Transverse colon (tissue), 4 donors: ENCODE results near the gene DNAH3. TPM values are rescaled to one million over a fixed set of nuclear protein-coding genes. Genes with fewer than 3 reads are reported as not detected.
"Not testable (repeated sequence)": the region's sequence is repeated elsewhere in the genome, so short reads cannot be mapped to it uniquely, and the experiment has no call there.

Experiments used
- DNase-seq: peaks from one replicate; pipeline ENCODE4 v3.0.0-alpha.2; 2019
- H3K27ac ChIP-seq, 4 donors: fragments of 200-600 bp; sonication (generic); 2 replicates each; pipeline ENCODE4 v1.5.1; 2016 to 2018; ENCODE audit warnings: inconsistent platforms in 4 of 4
- H3K27me3 ChIP-seq: fragments of 200-600 bp; sonication (generic); 2 replicates; pipeline ENCODE4 v1.5.1; 2017; ENCODE audit warnings: inconsistent platforms
- H3K36me3 ChIP-seq, 4 donors: fragments of 200-600 bp; sonication (generic); 2 replicates each; pipeline ENCODE4 v1.5.1; 2017 to 2019; ENCODE audit warnings: inconsistent platforms in 4 of 4
- H3K4me1 ChIP-seq, 4 donors: fragments of 200-600 bp; sonication (generic); 2 replicates each; pipeline ENCODE4 v1.5.1; 2017 to 2020; ENCODE audit warnings: inconsistent platforms in 4 of 4
- H3K4me3 ChIP-seq, 4 donors: fragments of 200-600 bp; sonication (generic); 1 replicate in 1 of 4; 2 replicates in 3 of 4; pipeline versions ENCODE4 v1.5.1 to v1.6.1; 2017 to 2019; ENCODE audit warnings: inconsistent platforms in 4 of 4
- H3K9me3 ChIP-seq, 2 donors: fragments of 200-600 bp; sonication (generic); 2 replicates each; pipeline ENCODE4 v1.5.1; 2017 to 2019; ENCODE audit warnings: inconsistent platforms in 2 of 2
- CTCF ChIP-seq, 5 experiments: fragments of 200-600 bp in 3 of 5; fragments of 450-650 bp in 2 of 5; sonication (generic) in 3 of 5; IDR thresholded peaks; 1 replicate in 2 of 5; 2 replicates in 3 of 5; pipeline ENCODE4 v1.5.1; 2016 to 2017; ENCODE audit warnings: antibody characterized with exemption in 5 of 5, inconsistent platforms in 3 of 5, mild to moderate bottlenecking in 2 of 5, moderate library complexity in 1 of 5
- EP300 ChIP-seq: sonication (generic); formaldehyde crosslinking; IDR thresholded peaks from one replicate; pipeline ENCODE4 v1.6.1; 2017; ENCODE audit warnings: antibody characterized with exemption, low read depth
- POLR2A ChIP-seq: fragments of 450-650 bp; IDR thresholded peaks from one replicate; pipeline ENCODE4 v1.6.1; 2016; ENCODE audit warnings: antibody characterized with exemption, mild to moderate bottlenecking, moderate library complexity
- POLR2AphosphoS5 ChIP-seq, 3 donors: sonication (generic); formaldehyde crosslinking; IDR thresholded peaks; one replicate each; pipeline ENCODE4 v1.6.1; 2016; ENCODE audit warnings: antibody characterized with exemption in 3 of 3
- WGBS, 2 donors: methylation state at CpG; one replicate each; pipeline ENCODE4 v1.1.5; 2018; ENCODE audit warnings: low coverage in 1 of 2; 5-methylcytosine and 5-hydroxymethylcytosine counted together
- in situ Hi-C, 4 donors: fragments of 200-750 bp; cut with MboI; loops; one replicate each; pipeline versions ENCODE4 v1.15.0 to v1.15.1; 2017; ENCODE audit warnings: low sequenced_read_pairs in 3 of 4, low pct_ligation_motif_present in 1 of 4, low pct_unique_long_range_greater_than_20kb in 1 of 4
- intact Hi-C: fragments of 100-400 bp; cut with DNase I; formaldehyde crosslinking; loops from one replicate; pipeline ENCODE4 v1.15.1; 2023; ENCODE audit warnings: low total_unique reads
- total RNA-seq, 4 donors: library from RNA; depleted of rRNA; stranded (reverse); fragments of >200 nt; gene quantifications; one replicate each; pipeline ENCODE4 v1.1.0, GENCODE V29; 2016

The DNAH3 gene
- total RNA-seq, 4 donors from 2014 or later: 1.1 to 28.7 (median 5.5) TPM

DNA sequence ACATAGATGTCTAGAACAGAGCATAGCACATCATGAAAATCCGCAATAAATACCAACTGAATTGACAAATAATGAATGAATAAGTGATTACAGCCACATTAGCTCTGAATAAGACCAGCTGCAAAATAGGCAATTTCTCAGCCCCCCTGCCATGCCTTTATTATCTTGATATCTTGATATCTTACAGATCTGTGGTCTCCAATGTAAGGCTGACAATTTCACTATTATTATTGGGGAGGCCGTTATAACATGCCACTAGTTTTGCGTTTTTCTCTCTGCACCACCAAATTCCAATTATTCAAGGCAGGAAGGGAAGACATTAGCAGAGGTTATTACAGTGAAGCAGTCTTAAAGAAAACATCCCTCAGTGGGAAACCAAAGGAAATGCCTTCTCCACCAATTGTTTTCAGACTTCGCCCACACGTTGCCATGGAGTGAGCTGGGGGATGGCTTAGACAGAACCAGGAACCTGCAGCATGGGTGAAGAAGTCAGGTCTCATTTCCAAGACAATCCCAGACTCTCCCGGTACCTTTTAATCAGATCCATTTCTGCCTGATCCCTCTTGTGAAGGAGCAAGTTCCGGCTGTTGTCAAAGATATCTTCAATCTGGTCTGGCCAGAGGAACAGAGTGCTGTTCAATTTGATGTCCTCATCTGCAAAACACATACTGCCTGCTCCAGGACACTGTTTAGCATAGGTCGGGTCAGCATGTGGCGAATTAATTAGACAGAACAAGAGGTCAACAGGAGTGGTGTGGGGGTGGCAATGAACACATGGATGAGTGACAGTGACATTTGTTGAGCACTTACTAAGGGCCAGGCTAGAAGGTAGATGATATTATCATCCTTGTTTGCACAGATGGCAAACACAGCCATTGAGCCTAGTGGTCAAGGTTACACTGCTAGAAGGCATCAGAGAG lies 46.4 kb downstream of the DNAH3 start:
- 60% methylated on average over 5 to 9 of the region's 9 CpGs for WGBS, 2 donors
- in situ Hi-C loops (no loop called here), intact Hi-C loops (no loop called here)
- no peak for TF ChIP-seq POLR2A
- no peak for TF ChIP-seq EP300
- TF ChIP-seq CTCF (IDR thresholded peaks at IDR 0.05): no peak
- no peak for TF ChIP-seq POLR2AphosphoS5 (IDR thresholded peaks at IDR 0.05)
- no peak overlapping the region for H3K27ac ChIP-seq
- no peaks in the 10 kb centered on the region for H3K4me1 ChIP-seq
- no peak overlapping the region for H3K4me3 ChIP-seq
- no peaks in the 10 kb centered on the region for H3K27me3 ChIP-seq
- no peak for DNase-seq
- no peaks in the 10 kb centered on the region for H3K36me3 ChIP-seq
- H3K9me3 ChIP-seq: no peaks in the 10 kb centered on the region

DNA sequence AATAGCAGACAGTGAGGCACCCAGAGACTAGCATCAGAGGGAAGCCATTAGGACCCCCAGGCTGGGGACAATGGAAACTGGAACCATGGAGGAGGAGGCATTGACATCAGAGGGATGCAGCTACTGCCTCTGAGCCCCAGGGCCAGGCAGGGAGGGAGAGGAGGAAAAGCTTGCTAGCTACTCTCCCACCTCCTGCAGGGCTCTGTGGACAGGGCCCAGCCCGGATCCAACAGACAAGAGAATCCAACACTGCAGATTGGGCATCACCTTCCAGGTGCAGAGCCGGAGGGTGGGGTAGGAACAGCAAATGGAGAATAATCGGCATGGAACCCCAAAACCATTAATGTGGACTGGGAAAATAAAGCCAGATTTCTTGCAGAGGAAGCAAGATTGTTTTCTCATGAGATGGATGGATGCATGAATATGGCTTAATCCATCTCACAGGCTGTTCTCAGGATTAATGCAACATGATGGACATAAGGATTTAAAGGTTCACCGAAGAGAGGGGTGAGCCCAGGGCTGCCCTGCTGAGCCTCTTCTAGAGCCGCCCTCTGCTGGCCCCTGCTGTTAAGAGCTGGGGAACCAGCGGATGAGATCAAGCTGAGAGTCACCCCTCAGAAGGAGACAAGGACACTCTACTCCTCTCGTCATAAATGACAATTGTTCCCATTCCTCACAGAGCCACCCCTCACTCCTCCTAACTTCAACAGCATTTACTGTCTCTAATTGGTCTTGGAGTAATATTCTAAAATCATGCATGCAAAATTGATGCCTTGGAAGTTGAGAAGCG lies 48.8 kb downstream of the DNAH3 start:
- H3K27me3 ChIP-seq: no peaks in the 10 kb centered on the region
- no peaks in the 10 kb centered on the region for H3K36me3 ChIP-seq
- DNase-seq: peak; percentile 12
- in situ Hi-C loops (no loop called here), intact Hi-C loops (no loop called here)
- H3K27ac ChIP-seq: no peak overlapping the region
- TF ChIP-seq CTCF (IDR thresholded peaks at IDR 0.05): no peak
- no peak for TF ChIP-seq POLR2AphosphoS5 (IDR thresholded peaks at IDR 0.05)
- no peak for TF ChIP-seq POLR2A
- no peak for TF ChIP-seq EP300
- H3K4me1 ChIP-seq: no peaks in the 10 kb centered on the region
- H3K4me3 ChIP-seq: no peak overlapping the region
- H3K9me3 ChIP-seq: no peaks in the 10 kb centered on the region
- 63 to 69% methylated on average over 2 to 8 of the region's 8 CpGs for WGBS, 2 donors

GRCh38 chr16:21100447-21100846 lies 50.2 kb downstream of the DNAH3 start:
- TF ChIP-seq POLR2A (no peak), EP300 (no peak), POLR2AphosphoS5 (IDR thresholded peaks at IDR 0.05) (no peak), CTCF (IDR thresholded peaks at IDR 0.05) (no peak)
- no peaks in the 10 kb centered on the region for H3K36me3 ChIP-seq
- H3K4me3 ChIP-seq: no peak overlapping the region
- no peak for DNase-seq
- H3K9me3 ChIP-seq: no peaks in the 10 kb centered on the region
- 35 to 68% methylated on average over 2 to 4 of the region's 4 CpGs for WGBS, 2 donors
- in situ Hi-C loops (no loop called here), intact Hi-C loops (no loop called here)
- no peaks in the 10 kb centered on the region for H3K27me3 ChIP-seq
- H3K27ac ChIP-seq: no peak overlapping the region
- H3K4me1 ChIP-seq: no peaks in the 10 kb centered on the region

DNA sequence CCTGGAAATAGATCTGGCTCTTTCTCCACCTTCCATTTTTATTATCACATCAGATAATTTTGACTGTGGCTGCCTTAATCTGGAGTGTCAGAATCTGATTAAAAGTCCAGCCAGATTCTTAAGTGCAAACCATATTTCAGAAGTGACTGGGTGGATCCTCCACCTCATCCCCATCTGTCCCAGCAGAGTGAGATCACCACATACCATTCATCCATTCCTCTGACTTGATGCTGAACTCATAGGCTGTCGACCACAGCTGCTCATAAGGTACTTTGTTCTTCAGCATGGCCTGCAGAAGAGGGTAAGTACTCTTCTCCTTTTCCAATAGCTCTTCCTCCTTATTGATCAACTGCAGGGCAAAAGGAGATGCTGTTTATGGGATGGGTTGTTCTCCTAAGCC lies 53.5 kb downstream of the DNAH3 start:
- TF ChIP-seq POLR2A (no peak), CTCF (IDR thresholded peaks at IDR 0.05) (no peak), POLR2AphosphoS5 (IDR thresholded peaks at IDR 0.05) (no peak)
- in situ Hi-C loops: no loop called here
- intact Hi-C loops: no loop called here
- DNase-seq: no peak
- WGBS, 2 donors: 50% methylated on average over 1 of the region's 1 CpG; no CpG with 5 or more reads in 1 of the 2 donors
- H3K36me3 ChIP-seq: no peaks in the 10 kb centered on the region
- no peak overlapping the region for H3K27ac ChIP-seq
- H3K4me3 ChIP-seq: no peak overlapping the region
- no peaks in the 10 kb centered on the region for H3K9me3 ChIP-seq
- H3K27me3 ChIP-seq: peaks cover under 1% of the 10 kb centered on the region
- H3K4me1 ChIP-seq: no peaks in the 10 kb centered on the region

GRCh38 chr16:21094719-21095118 lies 55.9 kb downstream of the DNAH3 start:
- WGBS, 2 donors: 81 to 83% methylated on average over 2 of the region's 2 CpGs
- H3K9me3 ChIP-seq, H3K27me3 ChIP-seq, intact Hi-C loops, H3K36me3 ChIP-seq, DNase-seq, in situ Hi-C loops, H3K4me1 ChIP-seq, H3K4me3 ChIP-seq, H3K27ac ChIP-seq: not testable (repeated sequence)
